ENCODE data around the gene MEIS1. TPM values are rescaled to one million over a fixed set of nuclear protein-coding genes. Genes with fewer than 3 reads are reported as not detected.

Gene MEIS1
- total RNA-seq, 4 donors from 2014 or later, result 114 to 305 (median 181) TPM

DNA sequence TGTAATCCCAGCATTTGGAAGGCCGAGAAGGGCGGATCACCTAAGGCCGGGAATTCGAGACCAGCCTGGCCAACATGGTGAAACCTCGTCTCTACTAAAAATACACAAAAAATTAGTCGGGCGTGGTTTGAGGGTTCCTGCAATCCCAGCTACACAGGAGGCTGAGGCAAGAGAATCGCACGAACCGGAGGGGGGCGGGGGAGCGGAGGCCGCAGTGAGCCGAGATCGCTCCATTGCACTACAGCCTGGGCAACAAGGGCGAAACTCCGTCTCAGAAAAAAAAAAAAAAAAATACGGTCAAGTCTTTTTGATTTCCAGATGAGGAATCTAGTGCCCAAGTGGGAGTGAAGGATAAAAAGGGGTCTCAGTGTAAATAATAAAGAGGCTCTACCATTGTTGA lies 16.5 kb upstream of the MEIS1 start:
- H3K4me3 ChIP-seq, result no peak overlapping the region
- no peaks in the 10 kb centered on the region for H3K4me1 ChIP-seq
- WGBS, 2 donors (ENCODE audit: low coverage in 1 of 2), result 94 to 98% methylated on average over 9 to 10 of the region's 18 CpGs
- no peaks in the 10 kb centered on the region for H3K9me3 ChIP-seq
- TF ChIP-seq EP300 (IDR thresholded peaks at IDR 0.05), result no peak
- no peak for TF ChIP-seq POLR2AphosphoS5 (IDR thresholded peaks at IDR 0.05)
- TF ChIP-seq, protein P1, sequence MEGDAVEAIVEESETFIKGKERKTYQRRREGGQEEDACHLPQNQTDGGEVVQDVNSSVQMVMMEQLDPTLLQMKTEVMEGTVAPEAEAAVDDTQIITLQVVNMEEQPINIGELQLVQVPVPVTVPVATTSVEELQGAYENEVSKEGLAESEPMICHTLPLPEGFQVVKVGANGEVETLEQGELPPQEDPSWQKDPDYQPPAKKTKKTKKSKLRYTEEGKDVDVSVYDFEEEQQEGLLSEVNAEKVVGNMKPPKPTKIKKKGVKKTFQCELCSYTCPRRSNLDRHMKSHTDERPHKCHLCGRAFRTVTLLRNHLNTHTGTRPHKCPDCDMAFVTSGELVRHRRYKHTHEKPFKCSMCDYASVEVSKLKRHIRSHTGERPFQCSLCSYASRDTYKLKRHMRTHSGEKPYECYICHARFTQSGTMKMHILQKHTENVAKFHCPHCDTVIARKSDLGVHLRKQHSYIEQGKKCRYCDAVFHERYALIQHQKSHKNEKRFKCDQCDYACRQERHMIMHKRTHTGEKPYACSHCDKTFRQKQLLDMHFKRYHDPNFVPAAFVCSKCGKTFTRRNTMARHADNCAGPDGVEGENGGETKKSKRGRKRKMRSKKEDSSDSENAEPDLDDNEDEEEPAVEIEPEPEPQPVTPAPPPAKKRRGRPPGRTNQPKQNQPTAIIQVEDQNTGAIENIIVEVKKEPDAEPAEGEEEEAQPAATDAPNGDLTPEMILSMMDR (IDR thresholded peaks at IDR 0.05), result no peak
- no peak for TF ChIP-seq POLR2A (IDR thresholded peaks at IDR 0.05)
- no peaks in the 10 kb centered on the region for H3K36me3 ChIP-seq
- H3K27ac ChIP-seq, result no peak overlapping the region
- no peaks in the 10 kb centered on the region for H3K27me3 ChIP-seq
- no peak for ATAC-seq

GRCh38 chr2:66421612-66422011 lies 13.3 kb upstream of the MEIS1 start:
- peaks cover 0 to 26% (median 2%) of the 10 kb centered on the region in 3 donors for H3K4me1 ChIP-seq
- H3K36me3 ChIP-seq, result no peaks in the 10 kb centered on the region
- H3K27ac ChIP-seq, result no peak overlapping the region
- WGBS, 2 donors (ENCODE audit: low coverage in 1 of 2), result 87 to 88% methylated on average over 1 of the region's 1 CpG
- H3K9me3 ChIP-seq, result no peaks in the 10 kb centered on the region
- TF ChIP-seq POLR2A (IDR thresholded peaks at IDR 0.05) (no peak), POLR2AphosphoS5 (IDR thresholded peaks at IDR 0.05) (no peak), EP300 (IDR thresholded peaks at IDR 0.05) (no peak)
- TF ChIP-seq, protein P1 (IDR thresholded peaks at IDR 0.05), result no peak
- ATAC-seq, result no peak
- peaks cover 10% of the 10 kb centered on the region for H3K27me3 ChIP-seq
- no peak overlapping the region for H3K4me3 ChIP-seq

GRCh38 chr2:66423391-66424124 lies 11.4 kb upstream of the MEIS1 start:
- ATAC-seq, result no peak
- Histone ChIP-seq H3K27me3 (peaks cover 13% of the 10 kb centered on the region), H3K27ac (no peak overlapping the region), H3K4me1 (peaks cover 0 to 38% (median 2%) of the 10 kb centered on the region in 3 donors), H3K4me3 (no peak overlapping the region), H3K9me3 (no peaks in the 10 kb centered on the region), H3K36me3 (no peaks in the 10 kb centered on the region)
- TF ChIP-seq POLR2AphosphoS5 (IDR thresholded peaks at IDR 0.05) (peak; percentile 62), POLR2A (IDR thresholded peaks at IDR 0.05) (no peak), EP300 (IDR thresholded peaks at IDR 0.05) (no peak)
- TF ChIP-seq, protein P1 (IDR thresholded peaks at IDR 0.05), result peak in 1 of 4 experiments; percentile 20
- WGBS, 2 donors (ENCODE audit: low coverage in 1 of 2), result 90% methylated on average over 2 of the region's 2 CpGs

DNA sequence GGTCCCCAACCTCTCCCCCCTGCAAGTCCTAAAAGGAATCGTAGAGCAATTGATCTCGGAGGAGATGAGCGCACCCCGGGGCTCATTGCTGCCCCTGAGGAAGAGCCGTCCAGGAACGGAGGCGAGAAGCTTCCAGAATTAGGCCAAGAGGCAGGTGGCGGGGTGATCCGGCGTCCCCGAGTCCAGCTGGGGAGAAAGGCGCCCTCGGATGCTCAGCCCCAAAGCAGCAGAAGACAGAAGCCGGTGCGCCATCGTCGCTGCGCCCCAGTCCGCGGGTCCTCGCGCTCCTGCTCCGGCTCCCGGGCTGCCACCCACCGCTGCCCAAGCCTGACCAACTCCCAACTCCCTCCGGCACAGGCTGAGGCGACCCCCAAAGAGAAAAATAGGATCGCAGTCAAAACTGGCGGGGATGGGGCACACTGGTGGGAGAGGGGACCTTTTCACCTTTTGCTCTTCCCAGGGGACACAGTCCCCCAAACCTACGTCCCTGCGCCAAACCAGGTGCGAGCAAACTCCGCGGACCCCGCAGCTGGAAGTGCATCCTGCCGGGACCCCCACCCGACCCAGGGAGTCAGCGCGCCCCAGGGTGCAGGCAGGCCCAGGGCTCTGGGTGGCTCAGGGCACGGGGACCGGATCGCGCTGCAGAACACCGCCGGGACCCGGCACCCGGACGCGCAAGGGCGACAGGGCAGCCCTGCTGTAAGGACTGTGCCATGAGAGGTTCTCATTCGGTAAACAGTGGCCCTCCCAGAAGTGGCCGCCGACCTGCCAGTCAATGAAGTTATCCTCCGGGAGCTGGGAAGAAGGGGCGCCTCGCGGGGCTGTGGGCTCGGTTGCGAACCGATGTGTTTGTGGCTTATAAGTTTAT lies 8.4 kb upstream of the MEIS1 start:
- Histone ChIP-seq H3K36me3 (no peaks in the 10 kb centered on the region), H3K27ac (peak overlapping the region; percentile 39 to 98 (median 89)), H3K9me3 (no peaks in the 10 kb centered on the region), H3K4me1 (peaks cover 0 to 67% (median 2%) of the 10 kb centered on the region in 3 donors), H3K4me3 (peak overlapping the region; percentile 45 to 59), H3K27me3 (peaks cover 13% of the 10 kb centered on the region)
- no peak for ATAC-seq
- TF ChIP-seq EP300 (IDR thresholded peaks at IDR 0.05), result no peak
- TF ChIP-seq POLR2A (IDR thresholded peaks at IDR 0.05), result no peak
- WGBS, 2 donors (ENCODE audit: low coverage in 1 of 2), result 14 to 20% methylated on average over 1 to 9 of the region's 60 CpGs

DNA sequence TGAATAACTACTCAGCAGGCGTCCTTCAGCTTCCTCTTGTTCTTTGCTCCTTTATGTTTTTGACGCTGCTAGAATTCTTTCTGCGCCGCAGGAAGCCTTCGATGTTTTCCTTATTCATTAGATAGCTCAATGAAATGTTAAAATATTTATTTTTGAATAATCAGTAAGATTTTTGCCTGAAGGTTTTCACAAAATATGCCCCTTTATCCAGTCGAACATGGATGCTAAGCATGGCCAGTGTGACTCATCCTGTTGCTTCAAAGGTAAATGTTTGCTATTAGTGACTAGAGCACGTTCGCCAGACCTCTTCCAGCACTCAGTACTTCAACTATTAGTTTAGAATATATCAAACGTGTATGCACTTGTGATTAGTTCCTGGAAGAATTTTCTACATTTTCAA lies 7.6 kb upstream of the MEIS1 start:
- no peaks in the 10 kb centered on the region for H3K36me3 ChIP-seq
- TF ChIP-seq EP300 (IDR thresholded peaks at IDR 0.05) (no peak), POLR2AphosphoS5 (IDR thresholded peaks at IDR 0.05) (no peak)
- TF ChIP-seq, protein P1 (IDR thresholded peaks at IDR 0.05), result no peak
- no peaks in the 10 kb centered on the region for H3K9me3 ChIP-seq
- H3K27ac ChIP-seq, result peak overlapping the region; percentile 39 to 98 (median 89)
- H3K27me3 ChIP-seq, result peaks cover 13% of the 10 kb centered on the region
- peaks cover 0 to 75% (median 2%) of the 10 kb centered on the region in 3 donors for H3K4me1 ChIP-seq
- 17 to 18% methylated on average over 9 of the region's 9 CpGs for WGBS, 2 donors (ENCODE audit: low coverage in 1 of 2)
- ATAC-seq, result no peak
- peak overlapping the region; percentile 45 to 59 for H3K4me3 ChIP-seq

All from gastroesophageal sphincter (tissue), 4 donors.